Spleen (tissue), 11 donors: ENCODE results near the gene DOCK1. TPM values are rescaled to one million over a fixed set of nuclear protein-coding genes. Genes with fewer than 3 reads are reported as not detected.

ENCODE experiments used
- DNase-seq: peaks from one replicate; pipeline ENCODE4 v3.0.0-alpha.2; 2020
- H3K27ac ChIP-seq, 8 donors: fragments of 200-600 bp; sonication (generic) in 7 of 8; 1 replicate in 4 of 8; 2 replicates in 4 of 8; pipeline versions ENCODE4 v1.5.0 to v1.8.0; 2016 to 2021; ENCODE audit warnings: inconsistent platforms in 4 of 8, mild to moderate bottlenecking in 4 of 8, moderate library complexity in 1 of 8
- H3K27me3 ChIP-seq, 7 donors: fragments of 200-600 bp; sonication (generic) in 6 of 7; replicated peaks in 1 of 7; 1 replicate in 4 of 7; 2 replicates in 3 of 7; pipeline versions ENCODE4 v1.5.0 to v1.8.0; 2016 to 2021; ENCODE audit warnings: inconsistent platforms in 3 of 7, mild to moderate bottlenecking in 1 of 7
- H3K36me3 ChIP-seq, 6 donors: fragments of 200-600 bp; sonication (generic) in 5 of 6; 1 replicate in 4 of 6; 2 replicates in 2 of 6; pipeline versions ENCODE4 v1.5.0 to v1.8.0; 2016 to 2021; ENCODE audit warnings: inconsistent platforms in 2 of 6
- H3K4me1 ChIP-seq, 6 donors: fragments of 200-600 bp; sonication (generic) in 5 of 6; 1 replicate in 3 of 6; 2 replicates in 3 of 6; pipeline versions ENCODE4 v1.5.0 to v1.8.0; 2016 to 2021; ENCODE audit warnings: inconsistent platforms in 3 of 6
- H3K4me3 ChIP-seq, 8 donors: fragments of 200-600 bp; sonication (generic) in 7 of 8; 1 replicate in 4 of 8; 2 replicates in 4 of 8; pipeline versions ENCODE4 v1.5.0 to v1.8.0; 2016 to 2021; ENCODE audit warnings: inconsistent platforms in 4 of 8, mild to moderate bottlenecking in 4 of 8, moderate library complexity in 2 of 8
- H3K9me3 ChIP-seq, 8 donors: fragments of 200-600 bp; sonication (generic) in 7 of 8; 1 replicate in 4 of 8; 2 replicates in 4 of 8; pipeline versions ENCODE4 v1.5.0 to v1.8.0; 2016 to 2021; ENCODE audit warnings: inconsistent platforms in 4 of 8
- POLR2A ChIP-seq, 3 donors: fragments of 450-650 bp; IDR thresholded peaks; one replicate each; pipeline ENCODE4 v1.5.1; 2017; ENCODE audit warnings: antibody characterized with exemption in 3 of 3, mild to moderate bottlenecking in 1 of 3
- POLR2AphosphoS5 ChIP-seq, 3 donors: sonication (generic); formaldehyde crosslinking; IDR thresholded peaks; one replicate each; pipeline ENCODE4 v1.5.1; 2017; ENCODE audit warnings: antibody characterized with exemption in 3 of 3
- WGBS, 5 donors: extraction: QIAGEN DNeasy Blood & Tissue Kit in 3 of 5; methylation state at CpG; one replicate each; pipeline versions ENCODE4 v1.1.5 to v1.1.7; 2013 to 2018; 5-methylcytosine and 5-hydroxymethylcytosine counted together
- intact Hi-C: fragments of 100-400 bp; cut with DNase I; formaldehyde crosslinking; loops from one replicate; pipeline ENCODE4 v1.15.0; 2023; ENCODE audit warnings: low total_unique reads
- polyA plus RNA-seq, 3 donors: library from polyadenylated mRNA; stranded (reverse); fragments of 200-250 nt; gene quantifications; one replicate each; pipeline ENCODE4 v1.2.1, GENCODE V29; 2013
- total RNA-seq, 7 donors: library from RNA; depleted of rRNA in 3 of 7; stranded (reverse); fragments of >200 nt in 3 of 7; fragmentation: NEBNext Ultra II Directional in 4 of 7; extraction: Animal tissue kit (Norgen Biotek cat#: 25700) in 4 of 7; gene quantifications; one replicate each; pipeline versions ENCODE4 v1.1.0 to v1.2.1, GENCODE V29; 2016 to 2021
- TF ChIP-seq, protein P1 (sequence below), 11 experiments: fragments of 200-600 bp in 7 of 11; fragments of 450-650 bp in 4 of 11; sonication (generic) in 4 of 11; IDR thresholded peaks in 8 of 11; conservative IDR thresholded peaks in 3 of 11; 1 replicate in 7 of 11; 2 replicates in 4 of 11; pipeline versions ENCODE4 v1.4.0 to v1.8.0; 2016 to 2021; ENCODE audit warnings: antibody characterized with exemption in 11 of 11, inconsistent platforms in 4 of 11, mild to moderate bottlenecking in 1 of 11
- donor health status: healthy with polysubstance abuse.
- donor health status: DM: no; HTN: no; CAD: no; lungs with moderate emphysema.
- donor health status: DM: no; HTN: no; CAD: no.
- donor health status: Bipolar disorder and iron deficiency.
- donor health status: healthy.
- donor health status: DM: no; HTN: no; CAD: no.
- donor health status: DM: yes; HTN: yes; CAD: no.

DOCK1 gene
- total and polyA plus RNA-seq, 10 donors = 2.2 to 40.5 (median 25.1) TPM

DNA sequence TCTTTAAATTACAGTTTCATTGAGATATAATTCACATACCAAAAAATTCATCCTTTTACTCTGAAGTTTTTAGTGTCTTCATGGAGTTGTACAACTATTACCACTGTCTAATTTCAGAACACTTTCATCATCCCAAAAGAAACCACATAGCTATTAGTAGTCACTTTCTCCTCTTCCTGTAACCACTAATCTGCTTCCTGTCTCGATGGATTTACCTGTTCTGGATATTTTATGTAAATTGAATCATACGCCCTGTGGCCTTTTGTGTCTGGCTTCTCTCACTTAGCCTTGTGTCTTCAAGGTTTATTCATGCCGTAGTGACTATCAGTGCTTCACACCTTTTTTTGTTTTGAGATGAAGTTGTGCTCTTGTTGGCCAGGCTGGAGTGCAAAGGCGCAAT, 135.5 kb downstream of the DOCK1 start:
- Histone ChIP-seq H3K9me3 (no peaks in the 10 kb centered on the region), H3K27ac (no peak overlapping the region), H3K4me3 (no peak overlapping the region), H3K27me3 (no peaks in the 10 kb centered on the region), H3K36me3 (peaks cover 0 to 77% (median 4%) of the 10 kb centered on the region in 6 donors), H3K4me1 (no peaks in the 10 kb centered on the region)
- DNase-seq = no peak
- intact Hi-C loops = no loop called here
- WGBS, 5 donors = 57 to 81% (median 76%) methylated on average over 4 of the region's 4 CpGs
- TF ChIP-seq POLR2A (IDR thresholded peaks at IDR 0.05) (no peak), POLR2AphosphoS5 (IDR thresholded peaks at IDR 0.05) (no peak)
- TF ChIP-seq, protein P1, sequence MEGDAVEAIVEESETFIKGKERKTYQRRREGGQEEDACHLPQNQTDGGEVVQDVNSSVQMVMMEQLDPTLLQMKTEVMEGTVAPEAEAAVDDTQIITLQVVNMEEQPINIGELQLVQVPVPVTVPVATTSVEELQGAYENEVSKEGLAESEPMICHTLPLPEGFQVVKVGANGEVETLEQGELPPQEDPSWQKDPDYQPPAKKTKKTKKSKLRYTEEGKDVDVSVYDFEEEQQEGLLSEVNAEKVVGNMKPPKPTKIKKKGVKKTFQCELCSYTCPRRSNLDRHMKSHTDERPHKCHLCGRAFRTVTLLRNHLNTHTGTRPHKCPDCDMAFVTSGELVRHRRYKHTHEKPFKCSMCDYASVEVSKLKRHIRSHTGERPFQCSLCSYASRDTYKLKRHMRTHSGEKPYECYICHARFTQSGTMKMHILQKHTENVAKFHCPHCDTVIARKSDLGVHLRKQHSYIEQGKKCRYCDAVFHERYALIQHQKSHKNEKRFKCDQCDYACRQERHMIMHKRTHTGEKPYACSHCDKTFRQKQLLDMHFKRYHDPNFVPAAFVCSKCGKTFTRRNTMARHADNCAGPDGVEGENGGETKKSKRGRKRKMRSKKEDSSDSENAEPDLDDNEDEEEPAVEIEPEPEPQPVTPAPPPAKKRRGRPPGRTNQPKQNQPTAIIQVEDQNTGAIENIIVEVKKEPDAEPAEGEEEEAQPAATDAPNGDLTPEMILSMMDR (IDR thresholded peaks at IDR 0.05 in 8 of 11, conservative IDR thresholded peaks at IDR 0.05 in 3 of 11) = no peak

DNA sequence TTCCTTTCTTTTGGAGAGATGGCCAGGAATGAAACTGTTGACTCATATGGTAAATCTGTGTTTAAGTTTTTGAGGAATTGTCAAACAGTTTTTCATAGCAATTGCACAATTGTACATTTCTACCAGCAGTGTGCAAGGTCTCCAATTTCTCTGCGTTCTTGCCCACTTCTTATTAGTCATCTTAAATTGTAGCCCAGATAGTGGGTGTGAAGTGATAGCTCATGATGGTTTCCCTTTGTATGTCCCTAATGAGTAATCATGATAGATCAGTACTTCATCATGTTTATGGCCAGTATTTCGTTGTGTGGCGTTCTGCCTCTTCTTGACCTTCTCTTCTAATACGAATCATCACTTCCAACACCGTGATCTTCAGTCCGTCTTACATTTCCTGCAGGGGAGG, 136.3 kb downstream of the DOCK1 start:
- H3K36me3 ChIP-seq = peaks cover 0 to 81% (median 4%) of the 10 kb centered on the region in 6 donors
- no peak overlapping the region for H3K27ac ChIP-seq
- DNase-seq = no peak
- intact Hi-C loops = no loop called here
- no peaks in the 10 kb centered on the region for H3K27me3 ChIP-seq
- H3K9me3 ChIP-seq = no peaks in the 10 kb centered on the region
- no peaks in the 10 kb centered on the region for H3K4me1 ChIP-seq
- TF ChIP-seq, protein P1 (IDR thresholded peaks at IDR 0.05 in 8 of 11, conservative IDR thresholded peaks at IDR 0.05 in 3 of 11) = no peak
- TF ChIP-seq POLR2AphosphoS5 (IDR thresholded peaks at IDR 0.05) (no peak), POLR2A (IDR thresholded peaks at IDR 0.05) (no peak)
- H3K4me3 ChIP-seq = no peak overlapping the region
- 75 to 81% (median 80%) methylated on average over 6 of the region's 6 CpGs for whole genome bisulfite sequencing, 5 donors

DNA sequence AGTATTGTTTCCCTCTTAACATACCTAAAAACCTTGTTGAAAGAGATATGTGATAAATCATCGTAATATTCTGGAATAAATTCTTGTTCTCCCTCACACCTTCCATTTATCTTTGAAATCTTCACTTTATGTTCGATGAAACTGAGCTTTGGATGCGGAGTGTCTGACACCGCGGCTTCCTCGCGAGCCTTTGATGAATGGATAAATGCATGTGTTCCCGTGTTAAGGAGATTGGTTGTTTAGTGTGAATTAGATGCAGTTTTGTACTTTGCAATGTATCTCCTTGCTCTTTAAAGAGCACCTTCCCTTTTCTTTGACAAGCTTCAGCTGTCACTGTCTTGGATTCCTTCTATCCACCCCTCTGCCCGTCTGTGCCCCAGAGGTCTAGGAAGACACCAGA, 138.1 kb downstream of the DOCK1 start:
- TF ChIP-seq POLR2AphosphoS5 (IDR thresholded peaks at IDR 0.05) (no peak), POLR2A (IDR thresholded peaks at IDR 0.05) (no peak)
- TF ChIP-seq, protein P1 (IDR thresholded peaks at IDR 0.05 in 8 of 11, conservative IDR thresholded peaks at IDR 0.05 in 3 of 11) = no peak
- intact Hi-C loops = no loop called here
- Histone ChIP-seq H3K36me3 (peaks cover 0 to 70% (median 4%) of the 10 kb centered on the region in 6 donors), H3K4me1 (no peaks in the 10 kb centered on the region), H3K27me3 (no peaks in the 10 kb centered on the region), H3K27ac (no peak overlapping the region), H3K9me3 (no peaks in the 10 kb centered on the region), H3K4me3 (no peak overlapping the region)
- 90 to 96% (median 94%) methylated on average over 9 of the region's 9 CpGs for WGBS, 5 donors
- DNase-seq = no peak

DNA sequence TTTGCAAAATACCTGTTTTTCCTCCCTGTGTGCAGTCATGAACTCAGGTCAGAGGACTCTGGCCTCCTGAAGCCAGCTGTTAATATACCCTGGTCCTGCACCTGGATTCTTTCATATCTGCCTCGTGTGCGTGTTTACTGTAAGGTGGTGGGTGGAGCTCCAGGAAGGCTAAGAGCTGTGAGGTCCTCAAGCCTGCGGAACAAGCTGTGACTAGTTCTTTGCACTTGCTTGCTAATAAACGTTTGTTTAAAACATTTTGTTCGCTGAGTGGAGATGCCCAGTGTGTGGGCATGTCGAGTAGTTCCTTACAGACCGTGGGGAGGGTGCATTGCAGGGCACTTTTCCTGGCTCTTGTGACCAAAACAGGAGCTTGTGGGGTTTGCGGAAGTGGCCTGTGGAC, 139.0 kb downstream of the DOCK1 start:
- no peak for DNase-seq
- 78 to 94% (median 86%) methylated on average over 8 of the region's 8 CpGs for WGBS, 5 donors
- intact Hi-C loops = no loop called here
- H3K4me3 ChIP-seq = no peak overlapping the region
- peaks cover 0 to 63% (median 4%) of the 10 kb centered on the region in 6 donors for H3K36me3 ChIP-seq
- H3K27ac ChIP-seq = no peak overlapping the region
- no peaks in the 10 kb centered on the region for H3K27me3 ChIP-seq
- H3K4me1 ChIP-seq = no peaks in the 10 kb centered on the region
- no peak for TF ChIP-seq POLR2AphosphoS5 (IDR thresholded peaks at IDR 0.05)
- H3K9me3 ChIP-seq = no peaks in the 10 kb centered on the region
